ENCODE results near the gene FERMT2. TPM values are rescaled to one million over a fixed set of nuclear protein-coding genes. Genes with fewer than 3 reads are reported as not detected.

FERMT2 gene
- total and polyA plus RNA-seq, 8 donors = 25.9 to 213 (median 63.3) TPM

DNA sequence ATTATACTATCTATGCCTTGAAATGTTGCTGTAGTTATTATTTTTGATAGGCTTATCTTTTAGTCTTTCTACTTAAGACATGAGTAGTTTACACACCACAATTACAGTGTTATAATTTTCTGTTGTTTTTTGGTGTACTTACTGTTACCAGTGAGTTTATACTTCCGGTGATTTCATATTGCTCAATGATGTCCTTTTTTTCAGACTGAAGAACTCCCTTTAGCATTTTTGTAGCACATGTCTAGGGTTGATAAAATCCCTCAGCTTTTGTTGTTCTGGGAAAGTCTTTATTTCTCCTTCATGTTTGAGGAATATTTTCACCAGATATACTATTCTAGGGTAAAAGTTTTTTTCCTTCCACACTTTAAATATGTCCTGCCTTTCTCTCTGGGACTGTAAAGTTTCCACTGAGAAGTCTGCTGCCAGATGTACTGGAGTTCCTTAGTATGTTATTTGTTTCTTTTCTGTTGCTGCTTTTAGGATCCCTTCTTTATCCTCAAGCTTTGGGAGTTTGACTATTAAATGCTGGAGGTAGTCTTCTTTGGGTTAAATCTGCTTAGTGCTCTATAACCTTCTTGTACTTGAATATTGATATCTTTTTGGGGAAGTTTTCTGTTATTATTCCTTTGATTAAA lies 41.5 kb upstream of the FERMT2 start:
- Histone ChIP-seq H3K4me3 (no peak overlapping the region), H3K36me3 (no peaks in the 10 kb centered on the region), H3K27ac (no peak overlapping the region), H3K27me3 (no peaks in the 10 kb centered on the region), H3K4me1 (no peaks in the 10 kb centered on the region), H3K9me3 (no peaks in the 10 kb centered on the region)
- TF ChIP-seq CTCF (IDR thresholded peaks at IDR 0.05) (no peak), POLR2A (IDR thresholded peaks at IDR 0.05) (no peak), POLR2AphosphoS5 (IDR thresholded peaks at IDR 0.05) (no peak), EP300 (IDR thresholded peaks at IDR 0.05) (no peak)
- WGBS, 5 donors = 79 to 89% (median 86%) methylated on average over 1 of the region's 1 CpG
- intact Hi-C loops (cut with DNase I; ENCODE audit: low total_unique reads) = no loop called here
- no peak for DNase-seq

DNA sequence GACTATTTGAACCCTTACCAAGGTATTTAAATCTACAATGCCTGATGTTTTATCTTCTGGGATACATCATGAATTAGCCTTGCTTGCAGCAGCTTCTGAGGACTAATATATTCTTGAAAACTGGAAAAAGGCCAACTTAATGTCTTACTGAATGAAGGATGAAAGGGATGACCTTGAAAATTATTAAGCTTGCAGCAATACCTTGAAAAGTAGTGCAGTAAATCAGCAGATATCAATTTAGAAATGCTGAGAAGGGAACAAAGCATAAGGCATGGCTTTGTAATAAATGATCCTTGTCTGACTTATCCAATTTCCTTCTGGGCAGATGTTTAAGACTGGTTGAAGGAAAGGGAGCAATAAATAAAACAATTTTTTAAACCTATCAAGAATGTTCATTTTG lies 37.3 kb upstream of the FERMT2 start:
- TF ChIP-seq POLR2A (IDR thresholded peaks at IDR 0.05) (no peak), CTCF (IDR thresholded peaks at IDR 0.05) (no peak), POLR2AphosphoS5 (IDR thresholded peaks at IDR 0.05) (no peak)
- no peaks in the 10 kb centered on the region for H3K4me1 ChIP-seq
- H3K27ac ChIP-seq = no peak overlapping the region
- H3K4me3 ChIP-seq = no peak overlapping the region
- H3K9me3 ChIP-seq = no peaks in the 10 kb centered on the region
- no peaks in the 10 kb centered on the region for H3K36me3 ChIP-seq
- no peak for DNase-seq
- no peaks in the 10 kb centered on the region for H3K27me3 ChIP-seq
- intact Hi-C loops (cut with DNase I; ENCODE audit: low total_unique reads) = no loop called here

- peak in 1 of 2 donors; percentile 61 for DNase-seq
- Histone ChIP-seq H3K9me3 (no peaks in the 10 kb centered on the region), H3K27ac (no peak overlapping the region), H3K4me3 (no peak overlapping the region), H3K4me1 (no peaks in the 10 kb centered on the region), H3K36me3 (no peaks in the 10 kb centered on the region), H3K27me3 (no peaks in the 10 kb centered on the region)
- intact Hi-C loops (cut with DNase I; ENCODE audit: low total_unique reads) = no loop called here
- 41 to 67% (median 53%) methylated on average over 3 of the region's 3 CpGs for WGBS, 5 donors
- no peak for TF ChIP-seq EP300 (IDR thresholded peaks at IDR 0.05)
- no peak for TF ChIP-seq POLR2AphosphoS5 (IDR thresholded peaks at IDR 0.05)
- TF ChIP-seq POLR2A (IDR thresholded peaks at IDR 0.05) = no peak
- TF ChIP-seq CTCF (IDR thresholded peaks at IDR 0.05) = no peak
Measured at GRCh38 chr14:52987514-52987913, 36.7 kb upstream of the FERMT2 start.

DNA sequence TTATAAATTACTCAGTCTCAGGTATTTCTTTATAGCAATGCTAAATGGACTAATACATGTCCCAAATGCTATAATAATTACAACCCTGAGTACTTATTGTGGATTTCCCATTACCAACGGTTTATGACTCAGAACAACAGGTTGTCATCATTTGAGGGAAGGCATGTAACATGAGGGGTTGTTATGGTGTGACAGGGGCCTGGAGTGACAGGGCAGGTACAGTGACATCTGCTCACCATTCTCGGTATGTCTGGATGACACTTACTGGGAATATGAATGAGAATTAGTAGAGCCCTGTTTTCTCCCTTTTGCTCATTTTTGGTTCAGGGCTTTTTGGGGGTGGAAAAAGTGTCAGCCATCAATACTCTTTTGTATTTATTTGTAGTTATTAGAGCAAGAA lies 36.2 kb upstream of the FERMT2 start:
- no peak overlapping the region for H3K27ac ChIP-seq
- DNase-seq = no peak
- no peaks in the 10 kb centered on the region for H3K9me3 ChIP-seq
- H3K36me3 ChIP-seq = no peaks in the 10 kb centered on the region
- WGBS, 5 donors = 57 to 88% (median 61%) methylated on average over 2 of the region's 2 CpGs
- no peaks in the 10 kb centered on the region for H3K27me3 ChIP-seq
- TF ChIP-seq EP300 (IDR thresholded peaks at IDR 0.05) (no peak), CTCF (IDR thresholded peaks at IDR 0.05) (no peak), POLR2AphosphoS5 (IDR thresholded peaks at IDR 0.05) (no peak)
- H3K4me3 ChIP-seq = no peak overlapping the region
- H3K4me1 ChIP-seq = no peaks in the 10 kb centered on the region
- intact Hi-C loops (cut with DNase I; ENCODE audit: low total_unique reads) = no loop called here
